HCT116 (cell line): ENCODE measurements around the gene PPP1R37. TPM values are rescaled to one million over a fixed set of nuclear protein-coding genes. Genes with fewer than 3 reads are reported as not detected.

Experiments used
- ATAC-seq: fragments of 200-7000 bp; cut with Tn5 transposase; 2 replicates; pipeline ENCODE4 v1.9.1; 2020; ENCODE audit warnings: mild to moderate bottlenecking, moderate library complexity
- BruUV-seq: library from RNA; stranded (reverse); fragments of 400-500 nt; replicated peaks from 2 replicates; lab custom pipeline; 2021; lab: Mats Ljungman, UMichigan
- CTCF ChIA-PET: fragments of 300-600 bp; sonication (Branson Sonifier 250); formaldehyde crosslinking; loops from one replicate; lab custom pipeline; 2021; ENCODE audit warnings: antibody characterized with exemption; lab: Charles Lee
- POLR2A ChIA-PET: fragments of 300-600, 350-600 bp; sonication (Branson Sonifier 250); formaldehyde crosslinking; loops from one replicate; lab custom pipeline; 2021; ENCODE audit warnings: antibody characterized with exemption; lab: Charles Lee
- RAD21 ChIA-PET, 2 experiments: fragments of 300-600 bp; sonication (Branson Sonifier 250); formaldehyde crosslinking; loops; one replicate each; lab custom pipeline; 2023; ENCODE audit warnings: low total read pairs in 2 of 2; ENCODE audit not compliant: uncharacterized antibody in 2 of 2, unreplicated experiment in 2 of 2, low non-redundant PET in 1 of 2; lab: Charles Lee
- DNase-seq: peaks from one replicate; pipeline ENCODE4 v3.0.0-alpha.2; 2010; ENCODE audit warnings: low read depth, low spot score
- H2AFZ ChIP-seq: fragments of 200-600 bp; shearing (Covaris generic), sonication (generic); 2 replicates; pipeline ENCODE4 v1.6.1; 2017; ENCODE audit warnings: low read depth, mixed run types, mixed read lengths, antibody characterized with exemption, low read length; ENCODE audit not compliant: poor library complexity, severe bottlenecking
- H3K27ac ChIP-seq: 2 replicates; pipeline ENCODE4 v1.5.1; 2012; ENCODE audit warnings: low read depth, low read length
- H3K27me3 ChIP-seq: fragments of 200-600 bp; sonication (generic); 2 replicates; pipeline ENCODE4 v1.6.1; 2016; ENCODE audit warnings: mixed run types, low read length, mixed read lengths; ENCODE audit not compliant: insufficient read depth
- H3K36me3 ChIP-seq, 2 experiments: fragments of 200-500 bp in 1 of 2; fragments of 200-600 bp in 1 of 2; sonication (Bioruptor generic) in 1 of 2; sonication (generic) in 1 of 2; 2 replicates each; pipeline versions ENCODE4 v1.5.1 to v1.6.1; 2014 to 2016; ENCODE audit warnings: low read length in 2 of 2, inconsistent platforms in 1 of 2, mixed read lengths in 1 of 2, mixed run types in 1 of 2; ENCODE audit not compliant: insufficient read depth in 2 of 2, control insufficient read depth in 1 of 2
- H3K4me1 ChIP-seq, 2 experiments: fragments of 200-600 bp in 1 of 2; sonication (generic) in 1 of 2; 2 replicates each; pipeline versions ENCODE4 v1.5.1 to v1.6.1; 2012 to 2017; ENCODE audit warnings: low read length in 2 of 2, inconsistent platforms in 1 of 2, mild to moderate bottlenecking in 1 of 2, mixed read lengths in 1 of 2, mixed run types in 1 of 2, moderate library complexity in 1 of 2; ENCODE audit not compliant: insufficient read depth in 2 of 2, control insufficient read depth in 1 of 2
- H3K4me2 ChIP-seq: fragments of 200-600 bp; sonication (generic); 2 replicates; pipeline ENCODE4 v1.6.1; 2017; ENCODE audit warnings: mixed run types, low read length, mixed read lengths
- H3K4me3 ChIP-seq, 2 experiments: fragments of 200-600 bp in 1 of 2; sonication (generic) in 1 of 2; replicated peaks in 1 of 2; 2 replicates each; pipeline ENCODE4 v1.5.1; 2011 to 2016; ENCODE audit warnings: low read length in 2 of 2, control low read depth in 1 of 2, low read depth in 1 of 2, mild to moderate bottlenecking in 1 of 2, mixed read lengths in 1 of 2, mixed run types in 1 of 2
- H3K79me2 ChIP-seq: fragments of 200-600 bp; sonication (generic); 2 replicates; pipeline ENCODE4 v1.6.1; 2017; ENCODE audit warnings: mild to moderate bottlenecking, mixed run types, low read length, moderate library complexity, mixed read lengths; ENCODE audit not compliant: insufficient read depth
- H3K9ac ChIP-seq: fragments of 200-600 bp; sonication (generic); 2 replicates; pipeline ENCODE4 v1.6.1; 2016; ENCODE audit warnings: low read length, mixed read lengths
- H3K9me2 ChIP-seq: fragments of 200-600 bp; sonication (generic), shearing (Covaris generic); 2 replicates; pipeline ENCODE4 v1.6.1; 2017; ENCODE audit warnings: mixed run types, mild to moderate bottlenecking, moderate library complexity; ENCODE audit not compliant: insufficient read depth
- H3K9me3 ChIP-seq, 2 experiments: fragments of 200-500 bp in 1 of 2; fragments of 200-600 bp in 1 of 2; sonication (Bioruptor generic) in 1 of 2; sonication (generic) in 1 of 2; 2 replicates each; pipeline ENCODE4 v1.6.1; 2014 to 2017; ENCODE audit warnings: low read length in 2 of 2, mixed read lengths in 2 of 2, inconsistent platforms in 1 of 2, low read depth in 1 of 2, mild to moderate bottlenecking in 1 of 2, mixed run types in 1 of 2, moderate library complexity in 1 of 2; ENCODE audit not compliant: control insufficient read depth in 1 of 2, insufficient read depth in 1 of 2
- H4K20me1 ChIP-seq: fragments of 200-600 bp; sonication (generic), shearing (Covaris generic); 2 replicates; pipeline ENCODE4 v1.6.1; 2017; ENCODE audit warnings: mixed run types, mild to moderate bottlenecking, moderate library complexity; ENCODE audit not compliant: insufficient read depth
- CEBPB ChIP-seq: IDR thresholded peaks from 2 replicates; pipeline ENCODE4 v1.6.1; 2012; ENCODE audit warnings: low read depth
- JUND ChIP-seq: IDR thresholded peaks from 2 replicates; pipeline ENCODE4 v1.6.1; 2012
- SRF ChIP-seq: IDR thresholded peaks from 2 replicates; pipeline ENCODE4 v1.6.1; 2012; ENCODE audit warnings: low read depth
- YY1 ChIP-seq: IDR thresholded peaks from 2 replicates; pipeline ENCODE4 v1.6.1; 2011; ENCODE audit warnings: low read length, low read depth, moderate library complexity, mild to moderate bottlenecking; ENCODE audit not compliant: insufficient replicate concordance; ENCODE audit errors: extremely low read depth
- intact Hi-C: fragments of 100-400 bp; cut with micrococcal nuclease; formaldehyde crosslinking; loops from 2 replicates; pipeline ENCODE4 v1.10.0; 2022
- total RNA-seq: library from RNA; stranded (reverse); gene quantifications from one replicate; pipeline ENCODE4 v1.2.1, GENCODE V29; 2021; ENCODE audit not compliant: unreplicated experiment
- TF ChIP-seq, protein P1 (sequence below): IDR thresholded peaks from 2 replicates; pipeline ENCODE4 v1.6.1; 2012; ENCODE audit warnings: low read depth
- TF ChIP-seq, protein P2 (sequence below), 3 experiments: fragments of 200-600 bp in 1 of 3; sonication (generic) in 1 of 3; IDR thresholded peaks in 2 of 3; conservative IDR thresholded peaks in 1 of 3; 2 replicates each; pipeline ENCODE4 v1.5.1; 2012 to 2017; ENCODE audit warnings: low read depth in 2 of 3, low read length in 2 of 3, antibody characterized with exemption in 1 of 3, borderline replicate concordance in 1 of 3, control low read depth in 1 of 3, mild to moderate bottlenecking in 1 of 3, mixed read lengths in 1 of 3, mixed run types in 1 of 3, moderate library complexity in 1 of 3; ENCODE audit not compliant: insufficient read depth in 1 of 3

The PPP1R37 gene
- total RNA-seq, 1 experiment from 2014 or later = 32.7 TPM

DNA sequence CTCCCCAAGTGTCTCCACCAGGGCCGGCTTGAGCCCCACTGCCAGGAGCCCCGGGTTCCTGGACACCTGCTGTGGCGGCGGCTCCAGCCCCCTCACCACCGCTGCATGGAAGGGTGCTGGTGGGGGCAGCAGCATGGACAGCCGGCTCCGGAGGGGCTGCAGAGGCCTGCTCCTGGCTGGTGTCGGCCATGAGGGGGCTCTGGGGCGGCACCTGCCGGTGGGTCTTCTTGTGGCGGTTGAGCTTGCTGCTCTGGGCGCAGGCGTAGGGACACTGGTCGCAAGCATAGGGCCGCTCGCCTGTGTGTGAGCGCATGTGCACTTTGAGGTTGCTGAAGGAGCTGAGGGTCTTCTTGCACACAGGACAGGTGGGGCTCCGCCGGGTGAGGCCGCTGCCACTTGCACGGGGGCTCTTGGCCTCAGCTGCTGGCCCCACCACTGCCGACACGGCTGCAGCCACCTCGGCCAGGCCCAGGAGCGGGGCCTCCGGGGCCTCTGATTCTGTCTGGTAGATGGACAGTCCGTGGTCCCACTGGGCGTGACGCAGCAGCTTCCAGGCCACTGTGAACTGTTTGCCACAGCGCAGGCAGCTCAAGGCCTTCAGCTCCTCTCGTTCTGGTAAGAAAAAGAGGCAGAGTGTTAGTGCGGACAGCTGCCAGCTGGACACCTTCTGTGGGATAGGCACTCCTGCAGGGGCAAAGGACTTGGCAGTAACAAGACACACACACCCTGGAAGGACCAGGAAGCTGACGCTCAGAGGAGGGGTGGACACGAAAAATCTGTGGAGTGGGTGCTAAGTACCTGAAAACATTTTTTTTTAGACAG lies 20.8 kb upstream of the PPP1R37 start (continued):
- TF ChIP-seq, protein P1, sequence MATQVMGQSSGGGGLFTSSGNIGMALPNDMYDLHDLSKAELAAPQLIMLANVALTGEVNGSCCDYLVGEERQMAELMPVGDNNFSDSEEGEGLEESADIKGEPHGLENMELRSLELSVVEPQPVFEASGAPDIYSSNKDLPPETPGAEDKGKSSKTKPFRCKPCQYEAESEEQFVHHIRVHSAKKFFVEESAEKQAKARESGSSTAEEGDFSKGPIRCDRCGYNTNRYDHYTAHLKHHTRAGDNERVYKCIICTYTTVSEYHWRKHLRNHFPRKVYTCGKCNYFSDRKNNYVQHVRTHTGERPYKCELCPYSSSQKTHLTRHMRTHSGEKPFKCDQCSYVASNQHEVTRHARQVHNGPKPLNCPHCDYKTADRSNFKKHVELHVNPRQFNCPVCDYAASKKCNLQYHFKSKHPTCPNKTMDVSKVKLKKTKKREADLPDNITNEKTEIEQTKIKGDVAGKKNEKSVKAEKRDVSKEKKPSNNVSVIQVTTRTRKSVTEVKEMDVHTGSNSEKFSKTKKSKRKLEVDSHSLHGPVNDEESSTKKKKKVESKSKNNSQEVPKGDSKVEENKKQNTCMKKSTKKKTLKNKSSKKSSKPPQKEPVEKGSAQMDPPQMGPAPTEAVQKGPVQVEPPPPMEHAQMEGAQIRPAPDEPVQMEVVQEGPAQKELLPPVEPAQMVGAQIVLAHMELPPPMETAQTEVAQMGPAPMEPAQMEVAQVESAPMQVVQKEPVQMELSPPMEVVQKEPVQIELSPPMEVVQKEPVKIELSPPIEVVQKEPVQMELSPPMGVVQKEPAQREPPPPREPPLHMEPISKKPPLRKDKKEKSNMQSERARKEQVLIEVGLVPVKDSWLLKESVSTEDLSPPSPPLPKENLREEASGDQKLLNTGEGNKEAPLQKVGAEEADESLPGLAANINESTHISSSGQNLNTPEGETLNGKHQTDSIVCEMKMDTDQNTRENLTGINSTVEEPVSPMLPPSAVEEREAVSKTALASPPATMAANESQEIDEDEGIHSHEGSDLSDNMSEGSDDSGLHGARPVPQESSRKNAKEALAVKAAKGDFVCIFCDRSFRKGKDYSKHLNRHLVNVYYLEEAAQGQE = no peak
- TF ChIP-seq SRF = no peak
- TF ChIP-seq YY1 = no peak
- TF ChIP-seq, protein P2, sequence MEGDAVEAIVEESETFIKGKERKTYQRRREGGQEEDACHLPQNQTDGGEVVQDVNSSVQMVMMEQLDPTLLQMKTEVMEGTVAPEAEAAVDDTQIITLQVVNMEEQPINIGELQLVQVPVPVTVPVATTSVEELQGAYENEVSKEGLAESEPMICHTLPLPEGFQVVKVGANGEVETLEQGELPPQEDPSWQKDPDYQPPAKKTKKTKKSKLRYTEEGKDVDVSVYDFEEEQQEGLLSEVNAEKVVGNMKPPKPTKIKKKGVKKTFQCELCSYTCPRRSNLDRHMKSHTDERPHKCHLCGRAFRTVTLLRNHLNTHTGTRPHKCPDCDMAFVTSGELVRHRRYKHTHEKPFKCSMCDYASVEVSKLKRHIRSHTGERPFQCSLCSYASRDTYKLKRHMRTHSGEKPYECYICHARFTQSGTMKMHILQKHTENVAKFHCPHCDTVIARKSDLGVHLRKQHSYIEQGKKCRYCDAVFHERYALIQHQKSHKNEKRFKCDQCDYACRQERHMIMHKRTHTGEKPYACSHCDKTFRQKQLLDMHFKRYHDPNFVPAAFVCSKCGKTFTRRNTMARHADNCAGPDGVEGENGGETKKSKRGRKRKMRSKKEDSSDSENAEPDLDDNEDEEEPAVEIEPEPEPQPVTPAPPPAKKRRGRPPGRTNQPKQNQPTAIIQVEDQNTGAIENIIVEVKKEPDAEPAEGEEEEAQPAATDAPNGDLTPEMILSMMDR (IDR thresholded peaks at IDR 0.05 in 2 of 3, conservative IDR thresholded peaks at IDR 0.05 in 1 of 3; ENCODE audit: borderline replicate concordance in 1 of 3, insufficient read depth in 1 of 3, low read depth in 2 of 3, low read length in 2 of 3) = no peak

DNA sequence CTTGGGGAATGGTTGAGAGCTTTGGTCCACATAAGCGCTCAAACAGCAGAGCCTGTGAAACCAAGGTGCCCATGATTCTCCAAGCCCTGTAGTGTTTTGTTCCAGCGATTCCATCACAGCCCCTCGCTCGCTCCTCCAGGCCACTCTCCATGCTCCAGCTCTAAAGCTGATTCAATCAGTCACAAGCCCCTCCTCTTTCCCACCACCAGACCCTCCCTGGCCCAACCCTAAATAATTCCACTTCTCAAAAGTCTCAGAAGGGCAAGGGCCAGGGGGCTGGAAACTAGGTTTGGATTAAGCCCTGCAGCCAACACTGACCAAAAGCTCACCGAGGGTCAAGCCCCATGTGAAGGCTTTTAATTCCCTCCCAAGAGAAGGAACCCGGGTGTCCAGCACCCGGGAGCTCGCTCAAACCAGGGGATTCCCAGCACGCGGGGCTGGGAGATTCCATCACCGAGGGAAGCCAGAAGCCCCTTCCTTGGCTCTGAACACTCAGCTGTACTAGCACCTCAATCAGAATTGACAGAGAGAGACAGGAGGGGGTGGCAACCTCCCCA lies 18.2 kb upstream of the PPP1R37 start:
- ATAC-seq = no peak
- RAD21 ChIA-PET = no interaction called here

More for the DNA sequence above, 18.2 kb upstream of the PPP1R37 start:
- Histone ChIP-seq H3K36me3 (peaks cover 8 to 15% of the 10 kb centered on the region in 2 experiments; a peak in 2 of 4 replicates), H3K4me2 (peak overlapping the region; percentile 94), H4K20me1 (no peaks in the 10 kb centered on the region), H3K9me2 (no peaks in the 10 kb centered on the region), H3K9ac (peak overlapping the region; percentile 48), H3K27me3 (no peaks in the 10 kb centered on the region), H3K9me3 (no peaks in the 10 kb centered on the region), H2AFZ (no peak overlapping the region), H3K4me1 (peaks cover 26 to 35% of the 10 kb centered on the region in 2 experiments), H3K4me3 (peak overlapping the region; percentile 87 to 93), H3K79me2 (peaks cover 34% of the 10 kb centered on the region), H3K27ac (peak overlapping the region; percentile 34; the same call in 1 of the 2 replicates)
- POLR2A ChIA-PET = no interaction called here
- CTCF ChIA-PET = no interaction called here
- intact Hi-C loops = loop anchor here (5.0 kb wide), 1 partner anchor 262 kb away; no protein-coding TSS in a partner anchor
- TSS peak; percentile 81 for BruUV-seq
- TF ChIP-seq CEBPB (no peak), JUND (no peak)
- no peak for DNase-seq
